HG03378 (cell line): ENCODE data around the gene NAA11.

Source experiments
- ATAC-seq: cut with Tn5 transposase; IDR thresholded peaks from one replicate; pipeline ENCODE4 v1.9.1; 2021; ENCODE audit warnings: mild to moderate bottlenecking, moderate library complexity; ENCODE audit not compliant: unreplicated experiment

The NAA11 gene

DNA sequence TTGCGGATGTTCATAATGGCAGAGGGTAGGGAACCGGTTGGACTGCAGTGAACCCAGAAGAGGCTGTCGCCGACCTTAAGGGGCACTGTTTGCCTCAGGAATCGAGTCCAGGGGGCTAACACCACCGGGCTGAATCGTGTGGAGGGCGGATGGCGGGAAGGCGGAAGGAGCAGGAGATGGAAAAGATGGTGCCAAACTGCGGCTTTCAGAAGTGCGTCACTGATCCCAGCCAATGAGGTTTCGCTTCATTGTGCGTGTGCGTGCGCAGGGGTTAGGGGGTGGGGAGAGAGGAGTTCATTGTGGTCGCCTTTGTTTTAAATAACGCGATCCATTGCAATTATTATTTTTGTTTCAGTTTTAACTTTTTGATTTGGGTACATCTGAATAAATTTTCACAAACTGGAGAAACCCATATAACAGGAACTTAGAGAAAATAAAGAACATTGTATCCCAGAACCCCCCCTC, at the start of gene NAA11:
Gene NAA11 (minus strand): TSS at position 198 of the 465 bp plus-strand sequence. CDS start 184 bp downstream, at position 14.
- ATAC-seq, result no peak

DNA sequence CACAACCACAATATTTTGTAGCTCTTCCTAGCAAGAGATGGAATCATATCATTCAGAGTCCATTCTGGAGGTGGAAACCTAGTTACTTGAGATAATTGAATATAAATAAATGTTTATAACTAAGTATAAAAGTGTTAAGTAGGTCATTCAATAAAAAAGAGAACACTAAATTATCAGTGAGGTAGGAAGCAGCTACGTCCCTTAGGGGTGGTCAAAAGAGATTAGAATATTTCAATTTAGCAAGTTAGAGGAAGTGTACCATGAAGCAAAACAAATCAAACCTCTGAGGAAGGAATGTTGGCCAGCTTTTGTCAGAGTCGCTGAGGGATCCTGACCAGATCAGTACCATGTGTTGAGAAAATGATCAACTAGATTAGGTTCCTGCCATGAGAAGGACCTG, 44.2 kb upstream of the NAA11 start:
- no peak for ATAC-seq

GRCh38 chr4:79367096-79367495, 41.2 kb upstream of the NAA11 start:
- ATAC-seq, result no peak

- ATAC-seq, result no peak
Measured at GRCh38 chr4:79366422-79366821, 40.6 kb upstream of the NAA11 start.

GRCh38 chr4:79364061-79364460, 38.2 kb upstream of the NAA11 start:
- ATAC-seq, result no peak

DNA sequence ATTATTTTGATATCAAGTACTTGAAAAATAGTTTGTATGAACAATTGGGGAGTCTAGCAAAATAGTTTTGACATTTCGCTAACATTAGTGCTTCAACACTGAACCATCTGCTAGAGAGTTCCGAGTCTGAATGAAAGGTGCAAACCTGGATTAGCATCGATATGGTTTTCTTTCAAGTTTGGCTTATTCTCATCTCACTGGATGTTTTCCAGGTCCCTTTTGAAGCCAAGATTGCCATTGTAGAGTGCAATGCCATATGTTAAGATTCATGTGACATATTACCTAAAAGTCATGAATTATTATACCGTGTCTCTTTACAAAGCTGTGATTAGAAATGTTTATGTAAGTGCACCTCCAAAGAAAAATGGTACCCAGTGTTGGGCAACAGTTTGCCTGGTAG, 36.8 kb upstream of the NAA11 start:
- ATAC-seq, result no peak

DNA sequence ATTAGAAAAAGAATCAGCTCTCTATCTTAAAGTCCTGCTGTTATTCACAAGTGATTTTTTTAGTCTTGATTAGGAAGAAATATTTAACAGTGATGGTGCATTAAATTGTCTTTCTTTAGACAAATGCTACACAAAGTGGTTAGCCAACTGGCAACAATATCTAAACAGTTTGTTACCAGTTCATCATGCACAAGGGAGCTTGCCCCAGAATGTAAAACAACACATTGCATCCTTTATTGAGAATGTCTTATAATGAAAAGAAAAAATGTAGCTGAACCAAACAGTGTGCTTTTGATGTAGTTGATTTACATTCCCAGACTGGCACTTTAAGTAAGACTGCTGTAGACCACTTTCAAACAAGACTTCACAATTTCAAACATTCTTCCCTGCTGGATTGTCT, 34.1 kb upstream of the NAA11 start:
- ATAC-seq, result no peak

GRCh38 chr4:79358438-79358837, 32.6 kb upstream of the NAA11 start:
- ATAC-seq, result no peak

DNA sequence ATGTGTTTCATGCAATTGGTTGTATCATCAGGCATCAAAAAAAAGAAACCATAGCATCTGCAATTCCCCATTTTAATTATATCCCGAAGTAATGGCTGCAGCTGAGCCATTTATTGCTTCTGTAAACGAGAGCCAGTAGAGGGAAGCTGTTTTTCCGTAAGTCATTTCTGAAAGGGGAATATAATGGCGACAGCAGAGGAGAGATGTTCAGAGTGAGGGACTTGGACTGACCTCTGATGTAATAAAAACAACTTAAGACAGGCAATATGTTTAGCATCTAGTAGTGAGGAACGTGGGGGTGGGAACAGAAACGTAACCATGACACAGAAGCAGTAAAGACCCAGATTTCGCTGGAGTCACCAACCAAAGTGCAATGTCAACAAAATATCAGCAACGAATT, 31.5 kb upstream of the NAA11 start:
- no peak for ATAC-seq

DNA sequence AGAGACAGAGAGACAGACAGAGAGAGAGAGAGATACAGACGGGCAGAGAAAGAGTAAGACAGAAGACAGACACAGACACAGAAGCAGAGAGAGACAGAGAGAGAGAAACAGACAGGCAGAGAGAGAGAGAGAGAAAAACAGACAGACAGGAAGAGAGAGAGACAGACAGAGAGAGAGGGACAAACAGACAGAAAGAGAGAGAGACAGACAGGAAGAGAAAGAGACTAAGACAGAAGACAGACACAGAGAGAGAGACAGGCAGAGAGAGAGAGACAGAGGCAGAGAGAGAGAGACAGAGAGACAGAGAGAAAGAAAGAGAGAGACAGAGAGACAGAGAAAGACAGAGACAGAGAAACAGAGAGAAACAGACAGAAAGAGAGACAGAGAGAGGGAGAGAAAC, 27.2 kb upstream of the NAA11 start:
- no peak for ATAC-seq

DNA sequence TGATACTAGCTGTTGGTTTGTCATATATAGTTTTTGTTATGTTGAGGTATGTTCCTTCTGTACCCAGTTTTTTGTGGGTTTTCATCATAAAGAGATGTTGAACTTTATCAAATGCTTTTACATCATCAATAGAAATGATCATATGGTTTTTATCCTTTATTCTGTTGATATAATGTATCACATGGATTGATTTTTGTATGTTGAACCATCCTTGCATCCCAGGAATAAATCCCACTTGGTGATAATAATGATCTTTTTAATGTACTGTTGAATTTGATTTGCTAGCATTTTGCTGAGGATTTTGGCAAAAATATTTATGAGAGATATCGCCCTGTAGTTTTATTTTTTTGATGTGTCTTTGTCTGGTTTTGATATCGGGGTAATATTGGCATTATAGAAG, 22.5 kb upstream of the NAA11 start:
- ATAC-seq, result no peak

GRCh38 chr4:79341893-79342653, 16.2 kb upstream of the NAA11 start:
- no peak for ATAC-seq

- no peak for ATAC-seq
Measured at GRCh38 chr4:79340568-79340967, 14.7 kb upstream of the NAA11 start.

DNA sequence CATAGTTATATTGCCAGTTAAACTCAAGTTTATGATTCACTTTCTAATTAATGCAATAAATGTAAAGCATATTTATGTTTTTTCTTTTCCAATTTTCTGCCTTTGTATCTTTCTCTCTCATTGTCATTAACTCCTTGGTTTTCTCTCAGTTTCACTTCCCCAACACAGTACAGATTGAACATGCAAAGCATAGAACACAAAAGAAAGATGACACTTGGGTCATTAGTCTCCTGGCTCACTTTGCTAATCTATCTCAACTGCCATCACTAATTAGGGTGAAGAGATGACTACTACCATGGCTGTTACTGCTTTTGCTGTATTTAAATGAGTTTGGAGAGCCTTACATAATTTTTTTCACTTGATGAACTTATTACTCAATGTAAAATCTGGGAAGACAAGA, 12.3 kb upstream of the NAA11 start:
- peak; percentile 58 for ATAC-seq

GRCh38 chr4:79334783-79335182, 8.9 kb upstream of the NAA11 start:
- no peak for ATAC-seq

DNA sequence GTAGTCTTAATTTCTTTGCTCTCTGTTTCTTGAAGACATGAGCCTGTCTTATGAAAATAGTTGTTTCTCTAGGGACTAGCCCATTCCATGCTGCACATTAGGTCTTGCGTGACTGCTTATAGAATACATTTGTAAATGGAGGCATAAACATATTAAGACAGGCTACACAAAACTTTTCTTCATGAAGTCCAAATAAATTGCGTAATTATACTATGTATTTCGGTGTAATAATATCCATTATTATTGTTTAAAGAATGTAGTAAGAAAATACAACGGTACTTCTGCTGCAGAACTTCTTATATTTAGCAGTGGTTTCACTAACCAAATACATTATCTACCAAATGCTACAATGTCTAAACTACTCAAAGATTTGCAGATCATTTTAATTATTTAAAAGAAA, 8.5 kb upstream of the NAA11 start:
- ATAC-seq, result no peak

DNA sequence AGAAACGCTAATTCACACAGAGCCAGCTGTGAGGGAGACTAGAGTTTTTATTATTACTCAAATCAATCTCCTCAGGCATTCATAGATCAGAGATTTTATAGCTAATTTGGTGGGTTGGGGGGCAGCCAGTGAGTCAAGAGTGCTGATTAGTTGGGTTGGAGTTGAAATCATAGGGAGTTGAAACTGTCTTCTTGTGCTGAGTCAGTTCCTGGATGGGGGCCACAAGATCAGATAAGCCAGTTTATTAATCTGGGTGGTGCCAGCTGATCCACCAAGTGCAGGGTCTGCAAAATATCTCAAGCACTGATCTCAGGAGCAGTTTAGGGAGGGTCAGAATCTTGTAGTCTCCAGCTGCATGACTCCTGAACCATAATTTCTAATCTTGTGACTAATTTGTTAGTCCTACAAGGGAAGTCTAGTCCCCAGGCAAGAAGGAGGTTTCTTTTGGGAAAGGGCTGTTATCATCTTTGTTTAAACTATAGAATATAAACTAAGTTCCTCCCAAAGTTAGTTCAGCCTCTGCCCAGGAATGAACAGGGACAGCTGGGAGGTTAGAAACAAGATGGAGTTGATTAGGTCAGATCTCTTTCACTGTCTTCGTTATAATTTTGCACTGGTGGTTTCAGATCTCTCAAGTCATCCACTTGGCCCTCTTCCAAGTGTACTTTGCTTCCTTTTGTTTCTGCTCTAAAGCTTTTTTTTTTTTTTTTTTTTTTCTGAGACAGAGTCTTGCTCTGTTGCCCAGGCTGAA, 5.4 kb upstream of the NAA11 start:
- ATAC-seq, result no peak

GRCh38 chr4:79330720-79331119, 4.9 kb upstream of the NAA11 start:
- no peak for ATAC-seq

- ATAC-seq, result no peak
Measured at GRCh38 chr4:79325436-79325835, 425 bp downstream of the NAA11 start.

DNA sequence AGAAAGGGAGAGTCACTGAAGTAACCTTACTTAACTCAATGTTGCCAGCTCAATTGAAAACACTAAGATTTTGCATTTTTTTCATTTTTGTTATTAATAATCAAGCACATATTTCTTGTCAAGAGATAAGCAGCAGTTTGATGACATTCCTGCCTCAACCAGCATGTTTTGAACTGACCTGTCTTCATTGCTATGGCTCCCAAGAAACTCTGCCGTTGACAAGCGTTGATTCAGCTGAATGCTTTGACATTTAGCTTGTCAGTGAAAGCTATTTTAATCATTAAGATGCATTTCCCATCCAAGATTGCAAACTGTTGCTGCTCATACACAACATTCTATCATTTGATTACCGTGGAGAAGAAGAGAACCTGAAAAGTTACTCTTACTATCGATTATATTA, 5.9 kb downstream of the NAA11 start:
- no peak for ATAC-seq

DNA sequence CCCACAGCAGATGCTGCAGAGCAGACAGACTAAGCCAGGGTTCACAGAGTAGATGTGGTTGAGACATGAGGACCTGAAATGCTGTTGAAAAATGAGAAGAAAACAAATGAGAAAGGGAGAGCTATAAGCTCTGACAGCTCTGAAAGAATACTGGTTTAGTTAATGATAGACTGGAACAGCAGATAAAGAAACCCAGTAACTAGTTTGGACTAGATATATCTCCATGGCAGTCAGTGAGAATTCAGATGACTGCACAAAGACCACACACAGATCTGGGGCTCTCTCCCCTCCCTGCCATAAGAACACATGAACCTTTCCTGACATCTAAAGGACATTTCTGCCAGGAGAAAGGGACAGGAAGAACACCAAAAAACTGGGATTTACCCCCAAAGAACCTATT, 8.2 kb downstream of the NAA11 start:
- ATAC-seq, result no peak

- ATAC-seq, result no peak
Measured at GRCh38 chr4:79315891-79316290, 10.0 kb downstream of the NAA11 start.
